ENCODE results near the gene THAP4.

The THAP4 gene

GRCh38 chr2:241563981-241564595 lies 72.9 kb downstream of the THAP4 start:
- no peak for DNase-seq (ENCODE audit: low read depth)

- DNase-seq (ENCODE audit: low read depth), result no peak
These were observed 73.4 kb downstream of the THAP4 start for GRCh38 chr2:241563571-241563980.

- DNase-seq (ENCODE audit: low read depth), result no peak
These were observed 73.9 kb downstream of the THAP4 start for GRCh38 chr2:241563031-241563507.

- no peak for DNase-seq (ENCODE audit: low read depth)
These were observed 74.6 kb downstream of the THAP4 start for GRCh38 chr2:241562269-241562891.

GRCh38 chr2:241561832-241562231 lies 75.1 kb downstream of the THAP4 start:
- DNase-seq (ENCODE audit: low read depth), result peak; percentile 78

- peak; percentile 64 for DNase-seq (ENCODE audit: low read depth)
These were observed 76.0 kb downstream of the THAP4 start for GRCh38 chr2:241560883-241561474.

- no peak for DNase-seq (ENCODE audit: low read depth)
These were observed 76.6 kb downstream of the THAP4 start for GRCh38 chr2:241560162-241560882.

GRCh38 chr2:241559323-241560161 lies 77.4 kb downstream of the THAP4 start:
- peak; percentile 57 for DNase-seq (ENCODE audit: low read depth)

- DNase-seq (ENCODE audit: low read depth), result peak; percentile 83
These were observed 78.2 kb downstream of the THAP4 start, which contains the start of gene BOK for GRCh38 chr2:241558532-241559322. BOK (plus strand) TSS chr2:241558745; CDS start chr2:241559484, 739 bp downstream.

- DNase-seq (ENCODE audit: low read depth), result no peak
These were observed 80.2 kb downstream of the THAP4 start for GRCh38 chr2:241556746-241557145.

- no peak for DNase-seq (ENCODE audit: low read depth)
These were observed 81.2 kb downstream of the THAP4 start for GRCh38 chr2:241555711-241556110.

GRCh38 chr2:241554610-241555322 lies 82.2 kb downstream of the THAP4 start:
- DNase-seq (ENCODE audit: low read depth), result no peak

GRCh38 chr2:241553981-241554380 lies 83.0 kb downstream of the THAP4 start:
- DNase-seq (ENCODE audit: low read depth), result no peak

- no peak for DNase-seq (ENCODE audit: low read depth)
These were observed 83.5 kb downstream of the THAP4 start for GRCh38 chr2:241553512-241553830.

GRCh38 chr2:241551998-241552737 lies 84.8 kb downstream of the THAP4 start:
- DNase-seq (ENCODE audit: low read depth), result no peak

GRCh38 chr2:241551599-241551997 lies 85.4 kb downstream of the THAP4 start:
- DNase-seq (ENCODE audit: low read depth), result no peak

- DNase-seq (ENCODE audit: low read depth), result no peak
These were observed 86.1 kb downstream of the THAP4 start for GRCh38 chr2:241550616-241551580.

GRCh38 chr2:241548451-241548835 lies 88.5 kb downstream of the THAP4 start:
- DNase-seq (ENCODE audit: low read depth), result no peak

All from EH (cell line).